Omental fat pad (tissue), 4 donors: ENCODE results near the gene CHCHD3. TPM values are rescaled to one million over a fixed set of nuclear protein-coding genes. Genes with fewer than 3 reads are reported as not detected.

Experiments used
- ATAC-seq: fragments of 150-250 bp; one replicate; pipeline ENCODE4 v1.9.1; 2016; ENCODE audit warnings: mild to moderate bottlenecking, moderate library complexity; ENCODE audit not compliant: low FRiP score
- DNase-seq: peaks from one replicate; pipeline ENCODE4 v3.0.0-alpha.2; 2019; ENCODE audit warnings: low spot score
- total RNA-seq, 4 donors: library from RNA; depleted of rRNA; stranded (reverse); fragments of >200 nt; gene quantifications; one replicate each; pipeline ENCODE4 v1.1.0, GENCODE V29; 2016
- TF ChIP-seq, protein P1 (sequence below), 3 donors: fragments of 450-650 bp; IDR thresholded peaks; one replicate each; pipeline ENCODE4 v1.5.1; 2016 to 2017; ENCODE audit warnings: antibody characterized with exemption in 3 of 3, mild to moderate bottlenecking in 3 of 3, moderate library complexity in 2 of 3

The CHCHD3 gene
- total RNA-seq, 4 donors from 2014 or later: 53.0 to 63.1 (median 56.5) TPM

- TF ChIP-seq, protein P1, sequence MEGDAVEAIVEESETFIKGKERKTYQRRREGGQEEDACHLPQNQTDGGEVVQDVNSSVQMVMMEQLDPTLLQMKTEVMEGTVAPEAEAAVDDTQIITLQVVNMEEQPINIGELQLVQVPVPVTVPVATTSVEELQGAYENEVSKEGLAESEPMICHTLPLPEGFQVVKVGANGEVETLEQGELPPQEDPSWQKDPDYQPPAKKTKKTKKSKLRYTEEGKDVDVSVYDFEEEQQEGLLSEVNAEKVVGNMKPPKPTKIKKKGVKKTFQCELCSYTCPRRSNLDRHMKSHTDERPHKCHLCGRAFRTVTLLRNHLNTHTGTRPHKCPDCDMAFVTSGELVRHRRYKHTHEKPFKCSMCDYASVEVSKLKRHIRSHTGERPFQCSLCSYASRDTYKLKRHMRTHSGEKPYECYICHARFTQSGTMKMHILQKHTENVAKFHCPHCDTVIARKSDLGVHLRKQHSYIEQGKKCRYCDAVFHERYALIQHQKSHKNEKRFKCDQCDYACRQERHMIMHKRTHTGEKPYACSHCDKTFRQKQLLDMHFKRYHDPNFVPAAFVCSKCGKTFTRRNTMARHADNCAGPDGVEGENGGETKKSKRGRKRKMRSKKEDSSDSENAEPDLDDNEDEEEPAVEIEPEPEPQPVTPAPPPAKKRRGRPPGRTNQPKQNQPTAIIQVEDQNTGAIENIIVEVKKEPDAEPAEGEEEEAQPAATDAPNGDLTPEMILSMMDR (IDR thresholded peaks at IDR 0.05): no peak
- DNase-seq (no peak), ATAC-seq (no peak)
Measured at GRCh38 chr7:133019590-133019989, 62.3 kb downstream of the CHCHD3 start.

- DNase-seq (no peak), ATAC-seq (no peak)
- TF ChIP-seq, protein P1 (IDR thresholded peaks at IDR 0.05): no peak
Measured at GRCh38 chr7:133016604-133017003, 65.3 kb downstream of the CHCHD3 start.

GRCh38 chr7:133015888-133016287 lies 66.0 kb downstream of the CHCHD3 start:
- TF ChIP-seq, protein P1 (IDR thresholded peaks at IDR 0.05): no peak
- DNase-seq: no peak
- ATAC-seq: no peak

DNA sequence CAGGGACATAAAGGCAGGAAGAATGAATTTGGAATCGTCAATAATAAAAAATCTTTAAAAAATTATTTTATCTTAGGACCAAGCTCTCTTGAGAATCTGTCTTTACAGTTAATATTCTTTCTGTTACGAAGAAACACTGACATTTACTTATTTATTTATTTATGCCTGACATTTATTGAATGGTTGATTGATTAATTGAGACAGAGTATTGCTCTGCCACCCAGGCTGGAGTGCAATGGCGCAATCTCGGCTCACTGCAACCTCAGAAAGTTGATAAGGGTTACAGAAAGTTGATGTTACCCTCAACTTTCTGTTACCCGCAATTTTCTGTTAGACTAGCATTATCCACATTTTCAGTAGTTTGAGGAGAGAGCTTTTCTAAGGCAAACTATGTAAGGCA lies 70.1 kb downstream of the CHCHD3 start:
- TF ChIP-seq, protein P1 (IDR thresholded peaks at IDR 0.05): no peak
- ATAC-seq: no peak

GRCh38 chr7:133009426-133010252 lies 72.3 kb downstream of the CHCHD3 start:
- DNase-seq: no peak
- ATAC-seq: no peak
- TF ChIP-seq, protein P1 (IDR thresholded peaks at IDR 0.05): no peak

More for the DNA sequence above, 70.1 kb downstream of the CHCHD3 start:
- DNase-seq: no peak

DNA sequence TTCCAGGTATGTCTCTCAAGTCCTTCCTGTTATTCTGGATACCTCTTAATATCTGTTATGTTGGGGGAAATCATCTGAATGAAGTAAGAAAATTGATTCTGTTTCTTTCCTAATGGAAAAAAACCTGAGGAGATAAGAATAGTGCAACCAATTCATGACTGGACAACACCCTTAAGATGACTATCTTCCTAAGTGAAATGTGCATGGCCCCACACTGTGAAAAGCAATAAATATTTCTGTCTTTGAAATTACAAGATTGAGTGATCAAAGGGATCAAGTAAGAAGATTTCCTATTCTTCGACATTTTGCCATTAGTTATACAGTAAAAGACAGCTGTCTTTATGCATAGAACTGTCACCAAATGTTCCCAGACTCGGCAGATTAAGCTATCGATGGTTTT lies 73.9 kb downstream of the CHCHD3 start:
- TF ChIP-seq, protein P1 (IDR thresholded peaks at IDR 0.05): no peak
- ATAC-seq: no peak

More for the DNA sequence above, 73.9 kb downstream of the CHCHD3 start:
- DNase-seq: no peak
